ENCODE data around the gene ABCC5.

DNA sequence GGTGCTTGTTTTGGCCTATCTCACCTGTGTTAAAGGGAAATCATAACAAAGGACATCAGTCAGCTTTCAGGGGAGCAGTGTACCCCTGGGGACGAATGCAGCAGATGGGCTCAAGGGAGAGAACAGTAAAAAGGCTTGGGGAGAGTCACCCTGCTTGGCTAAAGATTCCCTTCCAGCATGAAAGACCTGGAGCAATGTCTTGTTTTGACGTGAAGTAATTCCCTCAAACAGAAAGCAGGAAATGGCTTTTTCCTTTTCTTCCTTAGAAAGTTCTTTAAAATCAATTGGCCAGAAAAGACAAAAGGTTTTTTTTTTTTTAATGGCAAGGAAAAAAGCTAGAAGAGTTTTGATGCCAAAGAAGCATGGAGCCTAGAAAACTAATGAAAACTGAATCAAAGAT lies 76.5 kb downstream of the ABCC5 start:
- no peak for TF ChIP-seq POLR2A (IDR thresholded peaks at IDR 0.05)
- TF ChIP-seq, protein P1, sequence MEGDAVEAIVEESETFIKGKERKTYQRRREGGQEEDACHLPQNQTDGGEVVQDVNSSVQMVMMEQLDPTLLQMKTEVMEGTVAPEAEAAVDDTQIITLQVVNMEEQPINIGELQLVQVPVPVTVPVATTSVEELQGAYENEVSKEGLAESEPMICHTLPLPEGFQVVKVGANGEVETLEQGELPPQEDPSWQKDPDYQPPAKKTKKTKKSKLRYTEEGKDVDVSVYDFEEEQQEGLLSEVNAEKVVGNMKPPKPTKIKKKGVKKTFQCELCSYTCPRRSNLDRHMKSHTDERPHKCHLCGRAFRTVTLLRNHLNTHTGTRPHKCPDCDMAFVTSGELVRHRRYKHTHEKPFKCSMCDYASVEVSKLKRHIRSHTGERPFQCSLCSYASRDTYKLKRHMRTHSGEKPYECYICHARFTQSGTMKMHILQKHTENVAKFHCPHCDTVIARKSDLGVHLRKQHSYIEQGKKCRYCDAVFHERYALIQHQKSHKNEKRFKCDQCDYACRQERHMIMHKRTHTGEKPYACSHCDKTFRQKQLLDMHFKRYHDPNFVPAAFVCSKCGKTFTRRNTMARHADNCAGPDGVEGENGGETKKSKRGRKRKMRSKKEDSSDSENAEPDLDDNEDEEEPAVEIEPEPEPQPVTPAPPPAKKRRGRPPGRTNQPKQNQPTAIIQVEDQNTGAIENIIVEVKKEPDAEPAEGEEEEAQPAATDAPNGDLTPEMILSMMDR (IDR thresholded peaks at IDR 0.05) = no peak
